ENCODE measurements around the gene BRWD1.

The BRWD1 gene

GRCh38 chr21:39156024-39156423 lies 157.4 kb downstream of the BRWD1 start:
- no peak overlapping the region for H3K4me3 ChIP-seq (ENCODE audit: low read depth, low read length)
- TF ChIP-seq, protein P1, sequence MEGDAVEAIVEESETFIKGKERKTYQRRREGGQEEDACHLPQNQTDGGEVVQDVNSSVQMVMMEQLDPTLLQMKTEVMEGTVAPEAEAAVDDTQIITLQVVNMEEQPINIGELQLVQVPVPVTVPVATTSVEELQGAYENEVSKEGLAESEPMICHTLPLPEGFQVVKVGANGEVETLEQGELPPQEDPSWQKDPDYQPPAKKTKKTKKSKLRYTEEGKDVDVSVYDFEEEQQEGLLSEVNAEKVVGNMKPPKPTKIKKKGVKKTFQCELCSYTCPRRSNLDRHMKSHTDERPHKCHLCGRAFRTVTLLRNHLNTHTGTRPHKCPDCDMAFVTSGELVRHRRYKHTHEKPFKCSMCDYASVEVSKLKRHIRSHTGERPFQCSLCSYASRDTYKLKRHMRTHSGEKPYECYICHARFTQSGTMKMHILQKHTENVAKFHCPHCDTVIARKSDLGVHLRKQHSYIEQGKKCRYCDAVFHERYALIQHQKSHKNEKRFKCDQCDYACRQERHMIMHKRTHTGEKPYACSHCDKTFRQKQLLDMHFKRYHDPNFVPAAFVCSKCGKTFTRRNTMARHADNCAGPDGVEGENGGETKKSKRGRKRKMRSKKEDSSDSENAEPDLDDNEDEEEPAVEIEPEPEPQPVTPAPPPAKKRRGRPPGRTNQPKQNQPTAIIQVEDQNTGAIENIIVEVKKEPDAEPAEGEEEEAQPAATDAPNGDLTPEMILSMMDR (IDR thresholded peaks at IDR 0.05; ENCODE audit: low read depth, low read length), result no peak

GRCh38 chr21:39155578-39155977 lies 157.9 kb downstream of the BRWD1 start:
- TF ChIP-seq, protein P1 (IDR thresholded peaks at IDR 0.05; ENCODE audit: low read depth, low read length), result no peak
- H3K4me3 ChIP-seq (ENCODE audit: low read depth, low read length), result no peak overlapping the region

DNA sequence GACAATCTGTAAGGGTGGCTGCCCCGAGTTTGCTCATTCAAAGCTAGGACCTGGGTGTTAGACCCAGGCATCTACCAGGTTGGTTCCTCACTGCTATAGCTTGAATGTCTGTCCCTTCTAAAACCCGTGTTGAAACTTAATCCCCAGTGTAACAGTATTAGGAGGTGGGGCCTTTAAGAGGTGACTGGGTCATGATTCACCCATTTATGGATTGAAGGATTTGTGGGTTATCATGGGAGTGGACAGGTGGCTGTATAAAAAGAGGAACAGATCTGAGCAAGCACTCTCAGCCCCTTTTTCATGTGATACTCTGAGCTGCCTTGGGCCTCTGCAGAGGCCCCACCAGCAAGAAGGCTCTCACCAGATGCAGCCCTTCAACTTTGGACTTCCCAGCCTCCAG lies 159.6 kb downstream of the BRWD1 start:
- TF ChIP-seq, protein P1 (IDR thresholded peaks at IDR 0.05; ENCODE audit: low read depth, low read length), result no peak

GRCh38 chr21:39153373-39153772 lies 160.1 kb downstream of the BRWD1 start:
- TF ChIP-seq, protein P1 (IDR thresholded peaks at IDR 0.05; ENCODE audit: low read depth, low read length), result peak; percentile 54
- H3K4me3 ChIP-seq (ENCODE audit: low read depth, low read length), result no peak overlapping the region

More for the DNA sequence above, 159.6 kb downstream of the BRWD1 start:
- no peak overlapping the region for H3K4me3 ChIP-seq (ENCODE audit: low read depth, low read length)

DNA sequence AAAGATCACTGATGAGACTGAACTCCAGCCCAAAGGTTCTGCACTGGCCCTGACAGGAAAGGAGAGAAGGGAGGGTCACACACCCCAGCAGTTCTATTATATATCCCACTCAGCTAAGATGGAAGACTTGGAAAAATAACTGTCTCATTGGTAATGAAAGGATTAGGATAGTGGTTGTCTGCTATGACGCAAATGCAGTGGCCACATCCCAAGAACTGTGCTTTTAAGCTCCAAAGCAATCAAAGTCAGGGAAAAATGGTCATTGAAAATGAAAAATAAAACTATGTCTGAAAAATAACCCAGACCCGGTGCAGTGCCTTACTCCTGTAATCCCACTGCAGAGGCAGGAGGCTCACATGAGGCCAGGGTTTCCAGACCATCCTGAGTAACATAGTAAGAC lies 161.2 kb downstream of the BRWD1 start:
- TF ChIP-seq, protein P1 (IDR thresholded peaks at IDR 0.05; ENCODE audit: low read depth, low read length), result no peak
- H3K4me3 ChIP-seq (ENCODE audit: low read depth, low read length), result no peak overlapping the region

DNA sequence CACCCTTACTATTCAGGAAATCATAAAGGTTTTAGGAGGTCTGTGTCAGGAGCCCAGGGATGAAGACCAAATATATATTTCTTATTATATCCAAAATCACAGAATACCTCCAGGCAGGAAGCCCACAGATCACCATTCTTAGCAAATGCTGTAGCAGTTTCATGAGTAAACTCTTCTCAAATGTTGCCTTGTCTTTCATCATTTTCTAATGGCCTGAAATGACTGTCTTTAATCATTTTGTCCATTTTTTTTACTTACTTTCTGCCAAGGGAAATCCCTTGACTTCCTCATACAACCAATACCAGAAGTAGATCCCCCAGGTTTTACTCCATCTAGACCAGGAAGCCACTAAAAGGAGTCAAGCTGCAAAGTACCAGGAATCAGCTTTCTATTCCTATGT lies 162.6 kb downstream of the BRWD1 start:
- H3K4me3 ChIP-seq (ENCODE audit: low read depth, low read length), result no peak overlapping the region
- TF ChIP-seq, protein P1 (IDR thresholded peaks at IDR 0.05; ENCODE audit: low read depth, low read length), result no peak

- TF ChIP-seq, protein P1 (IDR thresholded peaks at IDR 0.05; ENCODE audit: low read depth, low read length), result no peak
- H3K4me3 ChIP-seq (ENCODE audit: low read depth, low read length), result no peak overlapping the region
These were observed 163.1 kb downstream of the BRWD1 start for GRCh38 chr21:39150316-39150715.
